ENCODE measurements around the gene RAVER2. TPM values are rescaled to one million over a fixed set of nuclear protein-coding genes. Genes with fewer than 3 reads are reported as not detected.

RAVER2 gene
- total and polyA plus RNA-seq, 12 donors: 4.1 to 30.6 (median 20.6) TPM

- H3K27me3 ChIP-seq: no peaks in the 10 kb centered on the region
- 88 to 91% methylated on average over 6 of the region's 6 CpGs for WGBS, 2 donors
- H3K27ac ChIP-seq: peak overlapping the region in 7 of 10 donors; percentile 50 to 82 (median 63)
- ATAC-seq (no peak), DNase-seq (no peak)
- intact Hi-C loops (cut with DNase I): loop anchor here in 2 of 10 donors (10.0 kb wide), 3 partner anchors 100 to 210 kb away; partner anchors contain the start of gene JAK1 (in 1 of the 2)
- no peaks in the 10 kb centered on the region for H3K9me3 ChIP-seq
- TF ChIP-seq, protein P1, sequence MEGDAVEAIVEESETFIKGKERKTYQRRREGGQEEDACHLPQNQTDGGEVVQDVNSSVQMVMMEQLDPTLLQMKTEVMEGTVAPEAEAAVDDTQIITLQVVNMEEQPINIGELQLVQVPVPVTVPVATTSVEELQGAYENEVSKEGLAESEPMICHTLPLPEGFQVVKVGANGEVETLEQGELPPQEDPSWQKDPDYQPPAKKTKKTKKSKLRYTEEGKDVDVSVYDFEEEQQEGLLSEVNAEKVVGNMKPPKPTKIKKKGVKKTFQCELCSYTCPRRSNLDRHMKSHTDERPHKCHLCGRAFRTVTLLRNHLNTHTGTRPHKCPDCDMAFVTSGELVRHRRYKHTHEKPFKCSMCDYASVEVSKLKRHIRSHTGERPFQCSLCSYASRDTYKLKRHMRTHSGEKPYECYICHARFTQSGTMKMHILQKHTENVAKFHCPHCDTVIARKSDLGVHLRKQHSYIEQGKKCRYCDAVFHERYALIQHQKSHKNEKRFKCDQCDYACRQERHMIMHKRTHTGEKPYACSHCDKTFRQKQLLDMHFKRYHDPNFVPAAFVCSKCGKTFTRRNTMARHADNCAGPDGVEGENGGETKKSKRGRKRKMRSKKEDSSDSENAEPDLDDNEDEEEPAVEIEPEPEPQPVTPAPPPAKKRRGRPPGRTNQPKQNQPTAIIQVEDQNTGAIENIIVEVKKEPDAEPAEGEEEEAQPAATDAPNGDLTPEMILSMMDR (IDR thresholded peaks at IDR 0.05): no peak
- H3K4me1 ChIP-seq: peaks cover 0 to 32% (median 19%) of the 10 kb centered on the region in 9 donors
- peaks cover 0 to 92% (median 16%) of the 10 kb centered on the region in 9 donors for H3K36me3 ChIP-seq
- no peak overlapping the region for H3K4me3 ChIP-seq
Measured at GRCh38 chr1:64865105-64865757, 120.4 kb downstream of the RAVER2 start.

DNA sequence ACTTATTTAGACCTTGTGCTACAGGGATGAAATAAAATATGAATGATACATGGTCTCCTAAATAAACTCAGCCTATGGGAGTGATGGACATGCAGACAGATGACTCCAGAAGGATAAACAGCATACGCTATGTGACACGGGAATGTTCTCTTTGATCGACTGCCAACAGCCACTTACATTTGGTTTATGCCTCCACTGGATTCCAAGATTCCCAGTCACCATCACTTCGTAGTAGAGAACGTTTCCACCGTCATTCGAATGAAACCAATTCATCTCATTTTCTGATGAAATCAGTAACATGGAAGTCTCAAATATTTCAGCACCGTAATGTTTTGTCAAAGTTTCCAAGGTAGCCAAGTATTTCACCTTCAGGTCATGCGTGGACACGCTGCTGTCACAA is 121.8 kb downstream of the RAVER2 start:
- no peak overlapping the region for H3K4me3 ChIP-seq
- H3K9me3 ChIP-seq: no peaks in the 10 kb centered on the region
- H3K4me1 ChIP-seq: peaks cover 0 to 32% (median 19%) of the 10 kb centered on the region in 9 donors
- WGBS, 2 donors: 83 to 88% methylated on average over 10 of the region's 10 CpGs
- TF ChIP-seq, protein P1 (IDR thresholded peaks at IDR 0.05): no peak
- peaks cover 0 to 97% (median 16%) of the 10 kb centered on the region in 9 donors for H3K36me3 ChIP-seq
- no peak overlapping the region for H3K27ac ChIP-seq
- intact Hi-C loops (cut with DNase I): loop anchor here in 2 of 10 donors (10.0 kb wide), 3 partner anchors 98 to 208 kb away; partner anchors contain the start of gene JAK1 (in 1 of the 2)
- DNase-seq (no peak), ATAC-seq (no peak)
- no peaks in the 10 kb centered on the region for H3K27me3 ChIP-seq

GRCh38 chr1:64867266-64867665 is 122.4 kb downstream of the RAVER2 start:
- Histone ChIP-seq H3K4me1 (peaks cover 0 to 31% (median 19%) of the 10 kb centered on the region in 9 donors), H3K9me3 (no peaks in the 10 kb centered on the region), H3K4me3 (no peak overlapping the region), H3K27me3 (no peaks in the 10 kb centered on the region), H3K27ac (no peak overlapping the region), H3K36me3 (peaks cover 0 to 97% (median 20%) of the 10 kb centered on the region in 9 donors)
- WGBS, 2 donors: 90 to 97% methylated on average over 1 of the region's 1 CpG
- DNase-seq: no peak
- ATAC-seq: no peak
- TF ChIP-seq, protein P1 (IDR thresholded peaks at IDR 0.05): no peak
- intact Hi-C loops (cut with DNase I): loop anchor here in 2 of 10 donors (10.0 kb wide), 3 partner anchors 98 to 208 kb away; partner anchors contain the start of gene JAK1 (in 1 of the 2)

DNA sequence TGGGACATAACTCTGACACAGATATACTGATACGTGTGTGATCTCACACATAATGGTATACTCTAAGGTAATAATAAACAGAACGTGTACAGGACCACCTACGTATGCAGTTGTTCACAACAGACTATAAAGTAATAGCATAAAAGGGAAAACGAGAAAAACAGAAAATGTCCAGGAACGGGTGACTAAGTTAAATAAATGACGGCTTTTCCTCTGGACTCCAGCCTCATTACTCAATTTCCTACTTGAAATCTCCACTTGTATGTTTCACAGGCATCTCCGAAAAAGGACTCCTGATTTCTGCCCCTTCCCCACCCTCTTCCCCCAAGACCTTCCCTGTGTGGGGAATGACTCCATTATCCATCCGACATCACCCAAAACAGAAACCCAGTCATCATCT is 126.4 kb downstream of the RAVER2 start:
- DNase-seq (no peak), ATAC-seq (no peak)
- Histone ChIP-seq H3K4me3 (no peak overlapping the region), H3K4me1 (peaks cover 0 to 22% (median 11%) of the 10 kb centered on the region in 9 donors), H3K27me3 (no peaks in the 10 kb centered on the region), H3K9me3 (no peaks in the 10 kb centered on the region), H3K27ac (no peak overlapping the region), H3K36me3 (peaks cover 0 to 100% (median 36%) of the 10 kb centered on the region in 9 donors)
- 92% methylated on average over 8 of the region's 8 CpGs for WGBS, 2 donors
- TF ChIP-seq, protein P1 (IDR thresholded peaks at IDR 0.05): no peak
- intact Hi-C loops (cut with DNase I): loop anchor here in 4 of 10 donors (5.0 to 10.0 kb wide), 4 partner anchors 94 to 324 kb away; partner anchors contain the start of gene JAK1 (in 2 of the 4)

Data from heart right ventricle (tissue), 16 donors.